PC-3 (cell line): Measurements from ENCODE around the gene GMPPB. TPM values are rescaled to one million over a fixed set of nuclear protein-coding genes. Genes with fewer than 3 reads are reported as not detected.

Experiments used
- ATAC-seq: fragments of 200-7000 bp; cut with Tn5 transposase; 2 replicates; pipeline ENCODE4 v1.9.1; 2020; ENCODE audit warnings: mild to moderate bottlenecking, moderate library complexity
- BruUV-seq: library from RNA; stranded (reverse); fragments of 400-500 nt; replicated peaks from 2 replicates; lab custom pipeline; 2021; lab: Mats Ljungman, UMichigan
- CTCF ChIA-PET: fragments of 300-600 bp; sonication (Branson Sonifier 250); formaldehyde crosslinking; loops from one replicate; lab custom pipeline; 2022; ENCODE audit warnings: antibody characterized with exemption; lab: Charles Lee
- POLR2A ChIA-PET: fragments of 300-600 bp; sonication (Branson Sonifier 250); formaldehyde crosslinking; loops from one replicate; lab custom pipeline; 2022; ENCODE audit warnings: antibody characterized with exemption; ENCODE audit not compliant: unreplicated experiment; lab: Charles Lee
- DNase-seq: peaks from one replicate; pipeline ENCODE4 v3.0.0-alpha.2; 2015
- H2AFZ ChIP-seq: fragments of 300-600 bp; sonication (generic); 2 replicates; pipeline ENCODE4 v1.6.0; 2016; ENCODE audit warnings: antibody characterized with exemption, low read length
- H3F3A ChIP-seq: fragments of 300-600 bp; sonication (generic); one replicate; pipeline ENCODE4 v1.6.0; 2017; ENCODE audit warnings: antibody characterized with exemption, low read length, control low read depth, mild to moderate bottlenecking; ENCODE audit not compliant: unreplicated experiment
- H3K27ac ChIP-seq: fragments of 300-600 bp; sonication (generic); 2 replicates; pipeline ENCODE4 v1.5.1; 2016; ENCODE audit warnings: mild to moderate bottlenecking, low read length
- H3K27me3 ChIP-seq: fragments of 300-600 bp; sonication (generic); 2 replicates; pipeline ENCODE4 v1.6.1; 2016; ENCODE audit warnings: low read length, mixed read lengths
- H3K36me3 ChIP-seq: fragments of 300-600 bp; sonication (generic); 2 replicates; pipeline ENCODE4 v1.6.1; 2016; ENCODE audit warnings: low read depth, mixed run types, low read length, mixed read lengths
- H3K4me1 ChIP-seq: fragments of 300-600 bp; sonication (generic); 2 replicates; pipeline ENCODE4 v1.5.1; 2016; ENCODE audit warnings: low read length; ENCODE audit not compliant: insufficient read depth
- H3K4me2 ChIP-seq: fragments of 300-600 bp; sonication (generic); 2 replicates; pipeline ENCODE4 v1.6.0; 2016; ENCODE audit warnings: low read length
- H3K4me3 ChIP-seq: fragments of 300-600 bp; sonication (generic); 2 replicates; pipeline ENCODE4 v1.5.1; 2016; ENCODE audit warnings: mild to moderate bottlenecking, low read length, mixed read lengths
- H3K79me2 ChIP-seq: fragments of 300-600 bp; sonication (generic); 2 replicates; pipeline ENCODE4 v1.6.1; 2017; ENCODE audit warnings: low read length, mixed read lengths
- H3K9ac ChIP-seq: fragments of 300-600 bp; sonication (generic); 2 replicates; pipeline ENCODE4 v1.6.0; 2016; ENCODE audit warnings: mild to moderate bottlenecking, low read length
- H3K9me2 ChIP-seq: fragments of 300-600 bp; sonication (generic); replicated peaks from 2 replicates; pipeline ENCODE4 v1.6.1; 2016; ENCODE audit warnings: mixed run types, low read length, mixed read lengths
- H3K9me3 ChIP-seq: fragments of 300-600 bp; sonication (generic); 2 replicates; pipeline ENCODE4 v1.6.1; 2016; ENCODE audit warnings: low read length, mixed read lengths
- H4K20me1 ChIP-seq: fragments of 300-600 bp; sonication (generic); 2 replicates; pipeline ENCODE4 v1.6.1; 2016; ENCODE audit warnings: low read length, mixed read lengths
- EZH2 ChIP-seq: fragments of 300-600 bp; sonication (generic); IDR thresholded peaks from one replicate; pipeline ENCODE4 v1.6.1; 2017; ENCODE audit warnings: antibody characterized with exemption, mild to moderate bottlenecking, low read length; ENCODE audit not compliant: unreplicated experiment
- EZH2phosphoT487 ChIP-seq: fragments of 300-600 bp; sonication (generic); IDR thresholded peaks from 2 replicates; pipeline ENCODE4 v1.6.1; 2018; ENCODE audit warnings: mild to moderate bottlenecking, antibody characterized with exemption, low read length, borderline replicate concordance
- intact Hi-C: fragments of 100-400 bp; cut with micrococcal nuclease; formaldehyde crosslinking; loops from 2 replicates; pipeline ENCODE4 v1.9.0; 2023
- total RNA-seq: library from RNA; depleted of rRNA; stranded (reverse); fragments of >200 nt; gene quantifications from 2 replicates; pipeline ENCODE4 v1.2.3, GENCODE V29; 2014
- TF ChIP-seq, protein P1 (sequence below): fragments of 300-600 bp; sonication (generic); conservative IDR thresholded peaks from 2 replicates; pipeline ENCODE4 v1.5.1; 2017; ENCODE audit warnings: antibody characterized with exemption, low read depth, mild to moderate bottlenecking, low read length

GMPPB gene
- total RNA-seq, 1 experiment from 2014 or later = 69.5 TPM

DNA sequence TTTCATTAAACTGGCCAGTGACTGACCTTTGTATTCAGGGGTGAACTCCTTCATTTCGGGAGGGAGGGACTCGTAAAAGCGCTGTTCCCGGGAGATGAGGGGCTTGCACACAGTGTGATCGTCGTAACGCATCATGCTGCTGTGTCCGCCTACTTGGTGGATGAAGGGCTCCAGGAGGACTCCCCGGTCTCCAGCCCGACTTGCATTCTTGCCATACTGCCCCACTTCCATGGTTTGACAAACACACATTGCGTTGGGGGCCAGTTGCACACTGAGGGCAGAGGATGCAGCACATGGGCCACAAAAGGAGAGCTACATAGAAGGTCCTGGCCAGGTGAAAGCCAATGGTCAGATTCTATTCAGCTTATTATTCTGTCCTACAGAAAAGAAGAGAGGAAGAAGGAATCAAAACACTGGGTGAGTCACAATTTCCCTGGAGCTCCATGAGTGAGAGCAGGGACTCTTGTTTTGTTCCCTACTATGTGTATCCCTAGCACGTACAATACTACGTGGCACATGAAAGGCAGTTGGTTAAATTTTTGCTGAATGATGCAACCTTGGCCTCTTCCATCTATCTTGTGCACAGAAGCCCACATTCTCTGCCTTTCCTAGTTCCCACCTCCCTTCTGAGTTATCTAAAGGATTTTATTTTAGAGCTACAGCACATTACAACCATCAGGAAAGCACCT, 24.2 kb upstream of the GMPPB start:
- TF ChIP-seq EZH2 = no peak
- no peak for TF ChIP-seq EZH2phosphoT487
- TF ChIP-seq, protein P1, sequence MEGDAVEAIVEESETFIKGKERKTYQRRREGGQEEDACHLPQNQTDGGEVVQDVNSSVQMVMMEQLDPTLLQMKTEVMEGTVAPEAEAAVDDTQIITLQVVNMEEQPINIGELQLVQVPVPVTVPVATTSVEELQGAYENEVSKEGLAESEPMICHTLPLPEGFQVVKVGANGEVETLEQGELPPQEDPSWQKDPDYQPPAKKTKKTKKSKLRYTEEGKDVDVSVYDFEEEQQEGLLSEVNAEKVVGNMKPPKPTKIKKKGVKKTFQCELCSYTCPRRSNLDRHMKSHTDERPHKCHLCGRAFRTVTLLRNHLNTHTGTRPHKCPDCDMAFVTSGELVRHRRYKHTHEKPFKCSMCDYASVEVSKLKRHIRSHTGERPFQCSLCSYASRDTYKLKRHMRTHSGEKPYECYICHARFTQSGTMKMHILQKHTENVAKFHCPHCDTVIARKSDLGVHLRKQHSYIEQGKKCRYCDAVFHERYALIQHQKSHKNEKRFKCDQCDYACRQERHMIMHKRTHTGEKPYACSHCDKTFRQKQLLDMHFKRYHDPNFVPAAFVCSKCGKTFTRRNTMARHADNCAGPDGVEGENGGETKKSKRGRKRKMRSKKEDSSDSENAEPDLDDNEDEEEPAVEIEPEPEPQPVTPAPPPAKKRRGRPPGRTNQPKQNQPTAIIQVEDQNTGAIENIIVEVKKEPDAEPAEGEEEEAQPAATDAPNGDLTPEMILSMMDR = no peak
- no peaks in the 10 kb centered on the region for H3K9me3 ChIP-seq
- peaks cover 6% of the 10 kb centered on the region; the same call in 1 of the 2 replicates for H3K36me3 ChIP-seq
- no TSS peak for BruUV-seq
- H3K9me2 ChIP-seq = no peaks in the 10 kb centered on the region
- no peaks in the 10 kb centered on the region for H3F3A ChIP-seq
- H3K27me3 ChIP-seq = no peaks in the 10 kb centered on the region
- intact Hi-C loops = no loop called here
- no peak overlapping the region for H3K27ac ChIP-seq
- ChIA-PET CTCF (no interaction called here), POLR2A (no interaction called here)
- H3K4me2 ChIP-seq = no peak overlapping the region
- no peak overlapping the region for H3K9ac ChIP-seq
- peaks cover 4% of the 10 kb centered on the region for H3K4me1 ChIP-seq
- no peak overlapping the region for H3K4me3 ChIP-seq
- H2AFZ ChIP-seq = no peak overlapping the region
- peak; percentile 17 for DNase-seq
- H4K20me1 ChIP-seq = peaks cover 15% of the 10 kb centered on the region
- H3K79me2 ChIP-seq = peaks cover 23% of the 10 kb centered on the region
- 0 out of 2 replicates have a peak, but pooled peaks have one; percentile 15 for ATAC-seq

DNA sequence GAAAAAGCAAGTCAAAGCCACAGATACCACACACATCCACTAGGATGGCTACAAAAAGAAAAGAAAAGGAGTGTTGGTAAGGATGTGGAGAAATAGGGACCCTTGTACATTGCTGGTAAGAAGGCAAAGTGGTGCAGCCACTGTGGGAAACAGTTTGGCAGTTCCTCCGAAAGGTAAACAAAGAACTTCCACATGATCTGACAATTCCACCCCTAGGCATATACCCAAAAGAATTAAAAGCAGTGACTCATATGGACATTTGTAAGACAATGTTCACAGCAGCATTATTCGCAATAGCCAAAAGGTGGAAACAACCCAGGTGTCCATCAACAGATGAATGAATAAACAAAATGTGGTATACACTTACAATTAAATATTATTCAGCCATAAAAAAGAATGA, 22.2 kb upstream of the GMPPB start:
- H3F3A ChIP-seq = no peaks in the 10 kb centered on the region
- peaks cover 15% of the 10 kb centered on the region for H4K20me1 ChIP-seq
- no peak overlapping the region for H2AFZ ChIP-seq
- H3K79me2 ChIP-seq = peaks cover 15% of the 10 kb centered on the region
- POLR2A ChIA-PET = no interaction called here
- H3K27me3 ChIP-seq = no peaks in the 10 kb centered on the region
- DNase-seq = peak; percentile 93
- H3K9me2 ChIP-seq = no peaks in the 10 kb centered on the region
- no TSS peak for BruUV-seq
- H3K27ac ChIP-seq = peak overlapping the region; percentile 19; the same call in 1 of the 2 replicates
- H3K4me2 ChIP-seq = no peak overlapping the region
- intact Hi-C loops = loop anchor here (1.0 kb wide), 1 partner anchor 25 kb away; no protein-coding TSS in a partner anchor
- no peak overlapping the region for H3K4me3 ChIP-seq
- TF ChIP-seq, protein P1 = no peak
- TF ChIP-seq EZH2phosphoT487 = no peak
- TF ChIP-seq EZH2 = no peak
- CTCF ChIA-PET = no interaction called here
- H3K9ac ChIP-seq = no peak overlapping the region
- no peaks in the 10 kb centered on the region for H3K9me3 ChIP-seq
- ATAC-seq = peak; percentile 95
- H3K36me3 ChIP-seq = peaks cover 6% of the 10 kb centered on the region; the same call in 1 of the 2 replicates
- H3K4me1 ChIP-seq = peaks cover 4% of the 10 kb centered on the region

DNA sequence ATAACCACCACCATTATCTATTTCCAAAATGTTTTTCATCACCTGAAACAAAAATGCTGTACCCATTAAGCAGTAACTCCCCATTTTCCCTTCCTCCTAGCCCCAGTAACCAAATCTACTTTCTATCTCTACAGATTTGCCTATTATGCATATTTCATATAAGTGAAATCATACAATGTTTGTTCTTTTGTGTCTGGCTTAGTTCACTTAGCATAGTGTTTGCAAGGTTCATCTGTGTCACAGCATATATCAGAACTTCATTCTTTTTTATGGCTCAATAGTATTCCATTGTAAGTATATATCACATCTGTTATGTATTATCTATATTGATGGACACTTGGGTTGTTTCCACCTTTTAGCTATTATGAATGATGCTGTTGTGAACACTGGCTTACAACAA, 16.7 kb upstream of the GMPPB start:
- Histone ChIP-seq H3K27me3 (no peaks in the 10 kb centered on the region), H3K27ac (no peak overlapping the region), H3K9me2 (no peaks in the 10 kb centered on the region), H3K9me3 (no peaks in the 10 kb centered on the region), H3K4me3 (no peak overlapping the region), H3K9ac (no peak overlapping the region), H3K4me1 (no peaks in the 10 kb centered on the region), H3K79me2 (peaks cover 12% of the 10 kb centered on the region), H3K4me2 (no peak overlapping the region), H2AFZ (no peak overlapping the region), H4K20me1 (peaks cover 11% of the 10 kb centered on the region), H3K36me3 (peaks cover 20% of the 10 kb centered on the region), H3F3A (no peaks in the 10 kb centered on the region)
- DNase-seq (no peak), ATAC-seq (no peak)
- no TSS peak for BruUV-seq
- ChIA-PET POLR2A (no interaction called here), CTCF (no interaction called here)
- TF ChIP-seq, protein P1 = no peak
- TF ChIP-seq EZH2 (no peak), EZH2phosphoT487 (no peak)
- intact Hi-C loops = no loop called here
